GM21717 (cell line): Measurements from ENCODE around the gene PARVA.

Experiments used
- ATAC-seq: cut with Tn5 transposase; IDR thresholded peaks from one replicate; pipeline ENCODE4 v1.9.1; 2021; ENCODE audit warnings: mild to moderate bottlenecking, moderate library complexity; ENCODE audit not compliant: unreplicated experiment

PARVA gene

DNA sequence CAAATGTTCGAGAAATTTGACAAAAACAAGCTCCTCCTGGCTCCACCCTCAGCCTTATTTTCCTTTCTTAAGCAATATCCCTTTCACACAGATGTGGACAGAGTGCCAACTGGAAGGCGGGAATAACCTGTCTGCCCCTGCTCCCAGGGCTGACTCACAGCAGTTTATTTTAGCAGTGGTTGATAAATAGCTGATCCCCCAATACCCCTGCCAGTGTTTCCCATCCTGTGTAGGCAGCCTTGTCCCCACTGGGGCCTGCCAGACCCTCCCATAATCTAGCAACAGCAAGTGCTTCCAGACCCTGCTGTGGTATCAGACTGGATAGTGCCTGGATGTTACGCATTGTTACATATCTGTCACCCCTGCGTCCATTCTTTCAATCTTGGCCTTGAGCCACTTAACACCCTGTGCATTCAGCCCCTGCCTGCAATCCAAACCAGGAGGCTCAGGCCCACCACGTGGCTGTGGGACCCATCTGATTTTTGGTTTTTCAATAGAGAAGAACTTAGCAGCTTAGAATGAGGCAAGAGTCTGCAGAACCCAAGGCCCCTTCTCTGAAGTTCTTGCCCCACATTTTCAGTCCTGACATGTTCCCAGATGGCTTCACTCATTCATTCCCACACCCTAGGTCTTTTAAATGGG is 53.7 kb downstream of the PARVA start:
- no peak for ATAC-seq

DNA sequence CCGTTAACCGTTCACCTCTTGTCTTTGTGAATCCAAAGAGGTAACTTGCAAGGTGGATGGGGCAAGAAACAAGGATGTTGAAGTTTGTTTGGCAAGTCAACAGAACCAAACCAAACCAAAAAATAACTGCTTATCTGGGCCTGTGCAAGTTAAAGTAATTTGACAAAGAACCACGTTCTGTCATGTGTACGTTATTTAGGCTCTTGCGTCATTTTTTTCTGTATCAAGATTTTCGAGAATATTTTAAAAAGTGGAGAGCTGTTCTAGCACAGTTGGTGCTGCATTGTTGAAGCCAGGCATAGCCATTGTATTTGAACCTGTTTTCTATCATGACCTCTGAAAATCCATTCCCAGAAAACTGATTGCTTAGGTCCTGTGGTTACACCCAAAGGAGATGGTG is 55.1 kb downstream of the PARVA start:
- no peak for ATAC-seq

DNA sequence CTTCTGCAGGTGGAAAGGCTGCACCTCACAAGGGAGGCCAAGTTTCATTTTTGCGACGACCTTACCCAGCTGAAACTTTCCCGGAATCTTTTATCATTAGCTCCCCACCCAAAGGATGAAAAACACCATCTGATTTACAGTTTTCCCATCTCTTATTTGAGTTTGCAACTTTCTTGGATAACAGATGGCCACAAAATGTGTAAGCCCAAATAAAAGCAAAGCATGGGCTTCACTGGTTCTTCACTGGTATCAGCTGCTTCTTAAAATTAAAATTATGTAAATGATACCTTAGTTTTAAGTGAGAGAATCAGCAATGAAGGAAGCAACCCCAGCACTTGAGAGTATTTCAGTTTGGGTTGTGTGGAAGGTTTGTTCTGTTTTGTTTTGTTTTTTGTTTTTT is 55.8 kb downstream of the PARVA start:
- ATAC-seq, result no peak

DNA sequence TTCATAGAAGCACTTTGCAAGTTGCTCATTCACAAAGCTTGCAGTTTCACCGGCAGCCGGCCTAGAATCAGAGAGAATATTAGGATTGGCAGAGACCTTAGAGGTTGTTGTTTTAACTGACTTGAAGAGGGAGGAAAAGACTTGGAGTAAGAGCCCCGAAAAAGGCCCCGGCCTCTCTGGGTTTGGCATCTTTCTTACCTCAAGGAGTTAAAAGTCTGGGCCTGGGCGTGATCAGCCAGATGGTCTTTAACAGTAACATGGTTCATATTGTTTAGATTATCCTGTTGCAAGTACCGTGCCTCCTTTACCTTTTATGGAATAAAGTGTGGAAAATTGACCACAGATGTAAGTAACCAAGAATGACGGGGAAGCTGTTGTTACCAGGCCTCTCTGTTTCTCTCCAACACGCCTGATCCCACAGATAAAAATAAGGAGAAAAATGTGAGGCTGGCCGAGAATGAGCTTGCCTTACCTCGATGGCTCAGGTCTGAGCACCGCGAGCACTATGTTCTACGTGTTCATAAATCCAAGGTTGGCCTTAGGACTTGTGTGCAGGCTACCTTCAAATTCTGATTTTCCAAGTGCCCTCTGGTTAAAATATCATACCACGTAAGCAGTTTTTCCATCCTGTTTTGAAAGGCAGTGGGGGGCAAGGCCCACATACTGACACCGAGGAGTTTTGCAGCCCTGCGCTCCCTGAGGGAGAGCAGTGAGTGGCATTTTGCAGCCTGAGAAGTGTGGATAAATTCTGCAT is 56.4 kb downstream of the PARVA start:
- no peak for ATAC-seq

DNA sequence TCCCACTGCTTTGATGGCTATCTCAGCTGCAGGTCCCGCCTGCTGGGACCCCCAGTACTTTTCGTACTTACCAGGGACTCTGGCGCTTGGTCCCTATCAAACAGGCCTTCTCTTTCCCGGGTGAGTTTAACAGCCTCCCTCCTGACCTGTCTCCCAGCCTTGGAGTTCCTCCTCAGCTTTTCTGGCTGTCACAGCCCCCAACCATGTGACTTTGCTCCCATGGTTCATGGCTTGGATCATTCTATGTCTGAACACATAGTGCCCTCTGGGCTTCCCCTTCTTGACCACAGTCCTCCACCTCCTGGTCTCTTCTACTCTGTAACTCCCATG is 56.9 kb downstream of the PARVA start:
- no peak for ATAC-seq

DNA sequence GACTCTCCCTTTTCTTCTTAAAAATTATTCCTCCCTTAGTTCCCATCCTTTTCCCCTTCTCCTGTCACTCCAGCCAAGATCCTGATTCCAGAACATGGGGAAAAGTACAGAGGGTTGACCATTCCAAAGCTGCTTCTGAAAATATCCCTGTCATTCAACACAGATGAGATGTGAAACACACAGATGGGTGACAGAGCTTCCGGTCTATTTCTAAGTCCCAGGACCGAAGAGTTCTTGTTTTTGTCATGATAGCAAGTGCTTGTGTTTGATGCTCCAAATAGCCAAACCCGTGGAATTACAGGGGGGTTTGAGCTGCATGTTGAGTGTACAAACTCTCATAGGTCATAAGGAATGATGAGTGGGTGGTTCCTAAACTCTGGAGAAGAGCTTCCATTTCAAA is 57.9 kb downstream of the PARVA start:
- no peak for ATAC-seq

DNA sequence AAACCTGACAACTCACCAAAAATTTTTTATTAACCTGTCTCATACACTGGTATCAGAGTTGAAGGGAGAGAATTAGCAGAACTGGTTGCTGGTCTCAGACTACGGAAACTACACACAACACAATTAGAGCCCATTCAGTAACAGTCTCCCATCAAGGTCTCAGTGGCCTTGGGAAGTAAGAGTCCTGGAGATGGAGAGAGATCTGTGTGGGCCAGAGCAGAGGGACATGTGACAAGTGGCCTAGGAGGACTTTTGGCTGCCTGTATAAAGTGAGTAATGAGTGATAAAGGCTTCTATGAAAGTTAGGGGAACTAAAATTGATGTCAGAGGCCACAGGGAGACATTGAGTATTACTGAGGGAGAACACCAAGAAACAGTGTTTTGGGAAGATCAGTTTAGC is 58.9 kb downstream of the PARVA start:
- ATAC-seq, result no peak

DNA sequence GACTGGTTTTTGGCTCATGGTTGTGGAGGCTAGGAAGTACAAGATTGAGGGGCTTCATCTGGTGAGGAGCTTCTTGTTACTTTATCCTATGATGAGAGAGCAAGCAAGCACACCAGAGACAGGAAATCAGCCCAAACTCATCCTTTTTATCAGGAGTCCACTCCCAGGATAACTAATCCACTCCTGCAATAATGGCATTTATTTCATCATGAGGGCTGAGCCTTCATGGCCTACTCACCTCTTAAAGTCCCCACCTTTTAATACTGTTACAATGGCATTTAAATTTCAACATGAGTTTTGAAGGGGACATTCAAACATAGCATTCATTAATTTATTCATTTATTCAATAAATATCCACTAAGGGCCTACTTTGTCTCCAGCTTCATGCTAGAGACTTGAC is 60.9 kb downstream of the PARVA start:
- ATAC-seq, result no peak

DNA sequence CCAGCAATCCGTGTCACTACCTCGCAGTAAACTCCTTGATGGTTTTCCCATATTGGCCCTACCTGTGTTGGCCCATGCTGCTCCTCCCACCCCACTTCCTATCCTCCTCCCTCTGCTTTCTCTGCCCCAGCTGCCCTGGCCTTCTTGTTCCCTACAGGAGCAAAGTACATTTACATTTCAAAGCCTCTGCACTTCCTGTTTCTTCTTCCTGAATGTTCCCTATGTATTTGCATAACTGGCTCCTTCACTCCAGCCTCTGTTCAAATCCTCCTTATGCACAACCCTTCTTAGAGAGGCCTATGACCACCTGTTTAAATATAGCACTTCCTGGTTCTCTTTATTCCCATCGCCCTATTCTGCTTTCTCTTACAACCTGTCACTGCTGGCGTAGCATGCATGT is 62.2 kb downstream of the PARVA start:
- ATAC-seq, result no peak

DNA sequence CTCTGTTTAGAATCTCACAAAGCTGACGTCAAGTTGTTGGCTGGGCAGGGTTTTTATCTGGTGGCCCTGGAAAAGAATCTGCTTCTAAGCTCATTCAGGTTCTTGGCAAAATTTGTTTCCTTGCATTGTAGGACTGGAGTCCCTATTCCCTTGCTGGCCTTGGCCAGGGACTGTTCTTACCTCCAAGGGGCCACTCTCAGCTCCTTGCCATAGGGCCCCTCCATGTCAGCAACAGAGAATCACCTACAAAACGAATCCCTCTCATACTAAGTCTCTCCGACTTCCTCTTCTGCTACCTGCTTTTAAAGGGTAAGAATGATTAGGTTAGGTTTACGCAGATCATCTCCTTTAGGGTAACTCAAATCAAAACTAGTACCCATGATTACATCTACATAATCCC is 63.2 kb downstream of the PARVA start:
- no peak for ATAC-seq

DNA sequence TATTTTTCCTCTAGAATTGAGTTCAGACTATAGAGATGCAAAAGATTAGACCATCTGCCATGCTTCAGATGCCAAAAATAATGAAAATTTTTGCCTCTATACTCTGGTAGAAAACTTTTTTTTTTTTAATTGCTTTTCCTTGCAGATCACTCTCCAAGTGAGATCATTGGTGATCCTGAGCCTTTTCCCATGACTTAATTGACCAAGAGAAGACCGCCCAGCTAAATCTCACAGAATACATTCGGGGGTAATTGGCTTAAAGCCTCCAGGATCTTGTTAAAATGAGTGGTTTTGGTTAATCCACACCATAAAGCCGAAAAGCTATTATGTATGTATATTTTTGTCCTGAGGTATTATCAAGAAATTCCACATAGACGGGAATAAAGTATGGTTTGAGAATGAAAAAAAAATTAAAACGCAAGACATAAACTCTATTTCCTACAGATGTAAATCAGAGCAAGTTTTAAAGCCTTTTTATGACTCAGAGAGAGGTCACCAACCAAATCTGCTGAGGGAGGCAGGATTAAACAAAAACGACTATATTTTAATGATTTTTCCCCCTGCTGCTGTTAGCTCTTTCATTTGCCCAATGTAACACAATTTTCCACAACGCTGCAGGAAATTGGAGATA is 64.0 kb downstream of the PARVA start:
- ATAC-seq, result no peak

DNA sequence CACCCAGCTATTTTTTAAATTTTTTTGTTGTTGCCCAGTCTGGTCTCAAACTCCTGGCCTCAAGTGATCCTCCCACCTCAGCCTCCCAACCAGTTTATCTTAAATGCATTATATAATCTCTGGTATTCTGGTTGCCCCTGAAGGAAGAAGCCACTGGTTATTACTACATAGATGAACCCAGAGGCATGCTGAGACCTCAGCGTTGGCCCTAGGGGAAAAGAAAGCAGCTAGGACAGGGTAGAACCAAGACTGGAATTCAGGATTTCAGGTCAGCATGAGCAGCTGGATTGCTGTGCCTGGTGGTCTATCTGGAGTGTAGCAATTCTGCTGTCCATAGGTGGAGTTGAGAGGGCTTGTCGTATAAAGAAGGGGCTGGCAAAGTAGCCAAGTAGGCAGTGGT is 67.2 kb downstream of the PARVA start:
- ATAC-seq, result no peak

DNA sequence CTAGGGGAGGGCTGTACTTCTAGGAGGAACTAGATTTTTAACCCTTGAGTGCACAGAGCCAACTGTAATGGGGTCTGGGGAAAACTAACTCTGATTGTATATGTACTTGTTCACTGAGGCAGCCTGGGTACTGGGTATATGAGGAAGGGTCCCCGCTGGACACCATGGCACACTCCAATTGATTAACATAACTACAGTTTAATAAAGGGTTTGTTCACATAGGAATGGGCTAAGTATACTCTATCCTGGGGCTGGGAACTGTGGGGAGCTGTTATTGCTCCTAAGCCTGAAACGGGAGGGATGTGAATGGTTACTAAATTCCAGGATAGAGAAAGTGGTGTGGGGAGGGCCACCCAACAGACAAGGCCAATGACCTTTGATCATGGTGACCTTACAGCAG is 67.6 kb downstream of the PARVA start:
- no peak for ATAC-seq

DNA sequence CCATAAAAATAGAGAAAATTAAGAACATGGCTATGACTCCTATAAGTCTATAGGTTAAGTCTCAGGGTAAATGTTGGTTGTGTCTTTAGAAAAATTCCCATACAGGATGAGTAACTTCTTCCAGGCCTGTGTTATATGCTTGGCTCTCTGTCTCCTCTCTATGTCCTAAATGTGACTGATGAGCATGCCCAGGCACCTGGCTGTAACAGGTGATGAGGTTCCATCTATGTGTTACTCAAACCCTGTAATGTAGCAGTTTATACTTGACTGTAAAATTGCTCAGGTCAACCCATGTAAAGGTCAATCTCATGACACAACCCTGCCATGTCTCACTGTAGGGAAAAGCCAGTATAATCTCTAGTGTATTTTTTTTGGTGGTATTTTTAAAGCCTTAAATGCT is 69.5 kb downstream of the PARVA start:
- ATAC-seq, result no peak

DNA sequence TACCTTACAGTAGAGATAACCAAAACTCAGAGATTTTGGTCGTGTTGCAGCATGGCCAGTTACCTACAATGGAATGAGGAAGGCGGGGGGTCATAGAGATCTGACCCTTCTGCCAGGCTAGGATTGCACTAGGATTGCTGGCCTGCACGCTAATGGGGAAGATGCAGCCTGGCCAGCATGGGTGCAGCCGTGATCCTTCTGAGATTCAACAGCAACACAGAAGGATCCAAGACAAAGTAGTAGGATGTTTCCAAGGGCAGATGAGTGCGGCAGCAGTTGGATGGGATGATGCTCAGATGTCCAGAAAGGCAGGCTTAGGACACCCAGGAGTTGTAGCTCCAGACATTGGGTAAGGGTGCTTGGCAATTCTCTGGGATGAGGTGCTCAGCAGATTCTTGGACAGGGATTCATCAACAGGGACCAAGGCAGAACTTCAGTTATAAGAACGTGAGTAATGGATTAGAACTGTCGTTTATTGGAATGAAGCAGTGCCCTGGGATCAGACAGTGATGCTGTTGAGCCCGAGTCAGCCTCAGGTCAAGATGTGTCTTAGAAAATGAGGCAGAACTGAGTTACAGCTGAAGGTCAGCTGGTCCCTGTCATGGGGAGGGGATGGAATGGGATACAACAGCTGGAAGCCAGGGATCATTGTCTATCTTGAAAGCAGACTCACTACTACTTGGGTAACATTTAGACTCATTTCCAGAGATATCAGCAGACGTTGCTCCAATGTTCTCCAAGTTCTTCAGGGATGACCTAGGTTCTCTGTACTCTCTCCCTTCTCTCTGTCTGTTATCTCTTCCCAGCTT is 71.0 kb downstream of the PARVA start:
- no peak for ATAC-seq

DNA sequence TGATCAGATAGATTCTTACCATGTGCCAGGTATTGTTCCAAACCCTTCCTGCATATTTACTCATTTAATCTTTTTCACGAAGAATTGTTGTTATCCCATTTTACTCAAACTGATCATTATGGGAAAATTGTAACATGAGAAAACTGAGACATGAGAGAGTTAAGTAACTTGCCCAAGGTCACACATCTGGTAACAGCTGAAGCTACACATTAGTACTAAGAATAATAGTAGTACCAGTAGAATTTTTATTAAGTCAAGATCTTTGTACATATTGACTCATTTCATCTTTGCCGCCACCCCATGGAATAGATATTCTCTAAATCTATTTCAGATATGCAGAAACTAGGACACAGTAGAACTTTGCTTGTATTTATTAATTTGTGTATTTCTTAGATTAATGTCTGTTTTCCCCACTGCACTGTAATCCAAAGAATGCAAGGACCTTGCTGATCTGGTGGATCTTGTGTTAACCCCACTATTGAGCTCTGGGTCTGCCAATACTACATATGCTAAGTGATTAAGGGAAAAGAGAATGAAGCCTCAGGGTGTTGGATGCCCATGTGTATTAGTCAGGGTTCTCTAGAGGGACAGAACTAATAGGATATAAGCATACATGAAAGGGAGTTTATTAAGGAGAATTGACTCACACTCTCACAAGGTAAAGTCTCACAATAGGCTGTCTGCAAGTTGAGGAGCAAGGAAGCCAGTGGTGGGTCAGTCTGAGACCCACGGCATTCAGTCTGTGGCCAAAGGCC is 72.8 kb downstream of the PARVA start:
- ATAC-seq, result no peak

DNA sequence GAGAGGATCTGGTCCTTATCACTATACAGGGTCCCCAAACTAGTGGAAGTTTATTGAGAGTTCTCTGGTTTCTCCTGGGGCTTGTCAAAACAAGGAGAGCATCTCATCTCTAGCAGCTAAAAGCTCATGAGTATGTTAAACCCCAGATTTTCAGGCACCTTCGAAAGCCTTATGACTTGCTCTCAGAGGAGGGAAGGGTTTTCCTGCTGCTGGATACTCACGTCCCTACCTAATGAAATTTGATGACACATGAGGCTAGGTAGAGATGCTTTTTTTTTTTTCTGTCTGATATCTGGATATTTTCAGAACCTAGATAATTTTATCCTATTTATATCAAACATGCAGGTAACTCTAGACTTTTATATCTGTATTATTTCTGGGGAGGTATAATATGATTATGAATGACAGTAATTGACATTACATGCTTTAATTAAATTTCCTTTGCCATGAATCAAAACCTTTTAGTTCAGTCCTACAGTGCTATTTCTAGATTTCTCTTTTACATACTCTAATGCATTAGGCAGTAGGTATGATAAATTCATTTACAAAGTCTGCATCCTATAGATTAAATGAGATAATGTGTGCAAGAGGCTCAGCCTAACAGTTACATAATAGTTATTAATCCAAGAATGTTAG is 73.9 kb downstream of the PARVA start:
- ATAC-seq, result no peak

DNA sequence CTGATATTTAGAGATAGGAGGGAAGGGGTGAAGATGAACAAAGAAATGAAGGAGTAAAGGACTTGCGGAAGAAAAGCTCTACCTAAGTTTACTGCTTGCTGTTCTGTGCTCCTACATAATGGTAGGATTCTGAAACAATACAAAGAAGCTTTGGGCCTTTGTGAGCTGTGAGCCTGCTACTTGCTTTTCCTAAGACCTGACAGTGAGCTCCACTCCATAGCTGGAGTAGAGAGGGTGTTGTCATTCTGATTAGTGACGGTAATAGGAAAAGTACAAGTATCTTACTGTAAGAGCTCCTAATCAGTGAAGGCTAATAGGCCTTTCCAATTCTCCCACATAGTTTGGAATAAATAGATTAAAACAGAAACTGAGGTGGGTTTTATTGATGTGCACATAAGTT is 75.9 kb downstream of the PARVA start:
- ATAC-seq, result no peak

DNA sequence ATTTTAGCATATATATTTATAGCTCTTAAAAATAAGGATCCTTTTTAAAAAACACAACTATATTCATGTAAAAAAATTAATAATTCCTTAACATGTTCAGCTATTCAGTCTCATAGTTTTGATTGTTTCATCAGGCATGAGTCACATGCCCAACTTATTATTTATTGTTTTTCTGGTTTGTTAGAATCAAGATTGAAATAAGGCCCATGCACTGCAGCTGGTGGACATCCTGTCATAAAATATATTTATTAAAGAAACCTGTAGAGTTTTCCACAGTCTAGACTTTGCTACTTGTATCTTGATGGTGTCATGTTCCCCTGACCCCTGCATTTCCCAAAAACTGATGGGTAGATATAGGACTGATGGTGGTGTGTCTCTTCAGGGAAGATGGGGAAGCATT is 77.4 kb downstream of the PARVA start:
- no peak for ATAC-seq

DNA sequence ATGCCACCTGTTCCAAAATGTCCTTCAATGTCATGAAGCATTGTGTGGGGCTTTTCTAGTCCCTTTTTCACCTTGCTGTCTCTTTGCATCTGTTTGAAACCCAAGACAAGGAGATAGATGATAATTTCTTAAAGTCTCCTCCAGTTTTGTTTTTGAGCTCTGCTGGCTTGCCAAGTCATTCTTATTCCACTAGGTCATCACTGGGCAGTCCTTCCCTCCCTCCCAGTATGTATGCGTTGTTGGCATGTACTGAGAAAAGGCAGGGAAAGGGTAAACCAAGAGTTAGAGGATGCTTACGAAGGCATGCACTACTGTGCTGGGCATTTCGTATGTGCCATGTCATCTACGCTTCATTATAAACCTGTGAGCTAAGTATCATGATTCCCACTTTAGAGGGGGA is 78.6 kb downstream of the PARVA start:
- ATAC-seq, result no peak
